ENCODE results near the gene CFAP97. TPM values are rescaled to one million over a fixed set of nuclear protein-coding genes. Genes with fewer than 3 reads are reported as not detected.
"Not testable (repeated sequence)": the region's sequence is repeated elsewhere in the genome, so short reads cannot be mapped to it uniquely, and the experiment has no call there.

The CFAP97 gene
- total RNA-seq, 1 donor: 56.1 TPM

GRCh38 chr4:185210102-185210981, 6.5 kb upstream of the CFAP97 start:
- TF ChIP-seq, protein P1, sequence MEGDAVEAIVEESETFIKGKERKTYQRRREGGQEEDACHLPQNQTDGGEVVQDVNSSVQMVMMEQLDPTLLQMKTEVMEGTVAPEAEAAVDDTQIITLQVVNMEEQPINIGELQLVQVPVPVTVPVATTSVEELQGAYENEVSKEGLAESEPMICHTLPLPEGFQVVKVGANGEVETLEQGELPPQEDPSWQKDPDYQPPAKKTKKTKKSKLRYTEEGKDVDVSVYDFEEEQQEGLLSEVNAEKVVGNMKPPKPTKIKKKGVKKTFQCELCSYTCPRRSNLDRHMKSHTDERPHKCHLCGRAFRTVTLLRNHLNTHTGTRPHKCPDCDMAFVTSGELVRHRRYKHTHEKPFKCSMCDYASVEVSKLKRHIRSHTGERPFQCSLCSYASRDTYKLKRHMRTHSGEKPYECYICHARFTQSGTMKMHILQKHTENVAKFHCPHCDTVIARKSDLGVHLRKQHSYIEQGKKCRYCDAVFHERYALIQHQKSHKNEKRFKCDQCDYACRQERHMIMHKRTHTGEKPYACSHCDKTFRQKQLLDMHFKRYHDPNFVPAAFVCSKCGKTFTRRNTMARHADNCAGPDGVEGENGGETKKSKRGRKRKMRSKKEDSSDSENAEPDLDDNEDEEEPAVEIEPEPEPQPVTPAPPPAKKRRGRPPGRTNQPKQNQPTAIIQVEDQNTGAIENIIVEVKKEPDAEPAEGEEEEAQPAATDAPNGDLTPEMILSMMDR (IDR thresholded peaks at IDR 0.05; ENCODE audit: insufficient read depth, low read depth, low read length): no peak
- peak; percentile 61 for DNase-seq (ENCODE audit: low read depth)

DNA sequence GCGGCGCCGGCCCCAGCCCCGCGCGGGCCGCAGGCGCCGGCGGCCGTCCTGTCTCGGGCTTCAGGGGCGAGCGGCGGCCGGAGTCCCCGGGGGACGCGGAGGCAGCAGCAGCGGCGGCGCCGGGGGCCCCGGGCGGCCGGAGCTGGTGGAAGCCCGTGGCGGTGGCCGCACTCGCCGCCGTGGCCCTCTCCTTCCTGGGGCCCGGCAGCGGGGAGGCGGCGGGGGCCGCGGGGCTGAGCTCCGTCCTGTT, 6.0 kb upstream of the CFAP97 start:
- peak overlapping the region; percentile 89 for H3K4me3 ChIP-seq (ENCODE audit: low read depth, low read length)
- not testable (repeated sequence) for DNase-seq (ENCODE audit: low read depth)

More at GRCh38 chr4:185210102-185210981, 6.5 kb upstream of the CFAP97 start:
- H3K4me3 ChIP-seq (ENCODE audit: low read depth, low read length): peak overlapping the region; percentile 89

GRCh38 chr4:185209031-185209851, 5.4 kb upstream of the CFAP97 start, which contains the start of gene SNX25:
Gene SNX25 (plus strand): TSS chr4:185209598. CDS start chr4:185209827, 229 bp downstream.
- peak; percentile 76 for DNase-seq (ENCODE audit: low read depth)
- H3K4me3 ChIP-seq (ENCODE audit: low read depth, low read length): peak within 1 kb of the TSS; percentile 89
- TF ChIP-seq, protein P1 (IDR thresholded peaks at IDR 0.05; ENCODE audit: insufficient read depth, low read depth, low read length): no peak

GRCh38 chr4:185207466-185207865, 3.7 kb upstream of the CFAP97 start:
- no peak overlapping the region for H3K4me3 ChIP-seq (ENCODE audit: low read depth, low read length)
- no peak for DNase-seq (ENCODE audit: low read depth)
- TF ChIP-seq, protein P1 (IDR thresholded peaks at IDR 0.05; ENCODE audit: insufficient read depth, low read depth, low read length): no peak

GRCh38 chr4:185205697-185206342, 2.0 kb upstream of the CFAP97 start:
- no peak for DNase-seq (ENCODE audit: low read depth)
- TF ChIP-seq, protein P1 (IDR thresholded peaks at IDR 0.05; ENCODE audit: insufficient read depth, low read depth, low read length): no peak
- H3K4me3 ChIP-seq (ENCODE audit: low read depth, low read length): no peak overlapping the region

GRCh38 chr4:185205073-185205472, 1.3 kb upstream of the CFAP97 start:
- DNase-seq (ENCODE audit: low read depth); H3K4me3 ChIP-seq (ENCODE audit: low read depth, low read length): not testable (repeated sequence)

- DNase-seq (ENCODE audit: low read depth): no peak
- TF ChIP-seq, protein P1 (IDR thresholded peaks at IDR 0.05; ENCODE audit: insufficient read depth, low read depth, low read length): no peak
- H3K4me3 ChIP-seq (ENCODE audit: low read depth, low read length): peak overlapping the region; percentile 64
Observed at GRCh38 chr4:185204238-185204910, 574 bp upstream of the CFAP97 start.

All from fibroblast of villous mesenchyme (primary cell).